Kidney glomerular epithelial cell (primary cell): Measurements from ENCODE around the gene ANTKMT.
A peak's percentile ranks its signal among the peaks of the same experiment; 100 is the strongest.
"Not testable (repeated sequence)": the region's sequence is repeated elsewhere in the genome, so short reads cannot be mapped to it uniquely, and the experiment has no call there.

Experiments
- DNase-seq: peaks from one replicate; lab custom pipeline; 2025; lab: John Stamatoyannopoulos, UW

The ANTKMT gene

GRCh38 chr16:728131-728889, 7.4 kb downstream of the ANTKMT start:
- DNase-seq: peak; percentile 29

GRCh38 chr16:728890-729744, 8.2 kb downstream of the ANTKMT start:
- DNase-seq: no peak

- DNase-seq: no peak
Observed at GRCh38 chr16:729768-730665, 9.1 kb downstream of the ANTKMT start.

GRCh38 chr16:730666-731509, 9.9 kb downstream of the ANTKMT start:
- no peak for DNase-seq

GRCh38 chr16:732332-732731, 11.4 kb downstream of the ANTKMT start:
- DNase-seq: no peak

GRCh38 chr16:732936-733335, 12.0 kb downstream of the ANTKMT start:
- no peak for DNase-seq

GRCh38 chr16:733382-734207, 12.6 kb downstream of the ANTKMT start:
- DNase-seq: no peak

- no peak for DNase-seq
Observed at GRCh38 chr16:734208-734980, 13.4 kb downstream of the ANTKMT start.

GRCh38 chr16:734981-735881, 14.3 kb downstream of the ANTKMT start:
- DNase-seq: no peak

GRCh38 chr16:735982-736453, 15.1 kb downstream of the ANTKMT start:
- DNase-seq: no peak

- no peak for DNase-seq
Observed at GRCh38 chr16:736936-737481, 16.1 kb downstream of the ANTKMT start.

- DNase-seq: no peak
Observed at GRCh38 chr16:739560-740458, 18.9 kb downstream of the ANTKMT start.

- DNase-seq: no peak
Observed at GRCh38 chr16:740459-740763, 19.5 kb downstream of the ANTKMT start.

GRCh38 chr16:740764-741505, 20.0 kb downstream of the ANTKMT start, which contains the start of gene CIAO3:
TSS of gene CIAO3 (minus strand) at chr16:740997. CDS start at chr16:740985, 12 bp downstream.
- peak; percentile 67 for DNase-seq

GRCh38 chr16:741986-742629, 21.2 kb downstream of the ANTKMT start:
- DNase-seq: no peak

- not testable (repeated sequence) for DNase-seq
Observed at GRCh38 chr16:742894-743293, 21.9 kb downstream of the ANTKMT start.
